ENCODE data around the gene EARS2. TPM values are rescaled to one million over a fixed set of nuclear protein-coding genes. Genes with fewer than 3 reads are reported as not detected.

Gene EARS2
- polyA plus RNA-seq, 1 of the 3 experiments (the other 2 are of a cell fraction): 23.2 TPM

- Histone ChIP-seq H3K36me3 (replicated peaks in 1 of 2; ENCODE audit: control insufficient read depth in 1 of 2, insufficient read depth in 2 of 2, low read length in 1 of 2) (peaks cover 29 to 43% of the 10 kb centered on the region in 2 experiments), H4K20me1 (ENCODE audit: insufficient read depth) (no peaks in the 10 kb centered on the region), H3F3A (replicated peaks; ENCODE audit: insufficient read depth) (peaks cover 17% of the 10 kb centered on the region), H3K9me2 (no peaks in the 10 kb centered on the region), H3K9ac (no peak overlapping the region), H2AFZ (ENCODE audit: low read depth) (no peak overlapping the region), H3K27ac (ENCODE audit: low read depth in 2 of 2, low read length in 1 of 2) (no peak overlapping the region), H3K4me3 (ENCODE audit: low read depth in 2 of 2, low read length in 1 of 2) (no peak overlapping the region), H3K4me1 (ENCODE audit: control insufficient read depth in 1 of 2, insufficient read depth in 2 of 2, low read depth in 1 of 2, low read length in 1 of 2) (no peaks in the 10 kb centered on the region), H3K79me2 (ENCODE audit: insufficient read depth) (no peaks in the 10 kb centered on the region), H3K4me2 (no peak overlapping the region), H3K9me3 (no peaks in the 10 kb centered on the region), H3K27me3 (ENCODE audit: insufficient read depth) (no peaks in the 10 kb centered on the region)
- 97% methylated on average over 3 of the region's 3 CpGs for WGBS (ENCODE audit: low lambda C conversion rate)
- no peak for DNase-seq
- ChIA-PET POLR2A (interaction anchor here (1.1 kb wide), 1 partner anchor 18 kb away, joined by 3 read pairs; the partner anchor contains the start of genes EARS2 and UBFD1), CTCF (interaction anchor here (0.9 to 3.5 kb wide), 2 partner anchors 18 to 21 kb away, joined by 6 to 10 read pairs; partner anchors contain the start of genes NDUFAB1 and UBFD1)
- TF ChIP-seq NRF1 (IDR thresholded peaks at IDR 0.05; ENCODE audit: low read depth, low read length): no peak
- no peak for TF ChIP-seq EZH2phosphoT487 (IDR thresholded peaks at IDR 0.05; ENCODE audit: borderline replicate concordance, low read depth)
- no peak for TF ChIP-seq RXRA (IDR thresholded peaks at IDR 0.05; ENCODE audit: borderline replicate concordance, low read depth)
- TF ChIP-seq GABPA (IDR thresholded peaks at IDR 0.05; ENCODE audit: low read depth): no peak
- no peak for TF ChIP-seq TAF1 (IDR thresholded peaks at IDR 0.05; ENCODE audit: borderline replicate concordance, low read depth, low read length)
- TF ChIP-seq EP300 (IDR thresholded peaks at IDR 0.05; ENCODE audit: borderline replicate concordance in 1 of 2, low read depth in 1 of 2, low read length in 1 of 2): no peak
- no peak for TF ChIP-seq MEF2A (IDR thresholded peaks at IDR 0.05; ENCODE audit: borderline replicate concordance, low read depth)
- TF ChIP-seq CTCF (IDR thresholded peaks at IDR 0.05): no peak
Observed at GRCh38 chr16:23575834-23576233, 18.7 kb upstream of the EARS2 start.

GRCh38 chr16:23573817-23574216 is 16.7 kb upstream of the EARS2 start:
- Histone ChIP-seq H3F3A (replicated peaks; ENCODE audit: insufficient read depth) (peaks cover 17% of the 10 kb centered on the region), H3K9ac (no peak overlapping the region)

More at GRCh38 chr16:23573817-23574216, 16.7 kb upstream of the EARS2 start:
- TF ChIP-seq YY1 (IDR thresholded peaks at IDR 0.05; ENCODE audit: low read depth) (no peak), GABPA (IDR thresholded peaks at IDR 0.05; ENCODE audit: low read depth) (no peak), TCF12 (IDR thresholded peaks at IDR 0.05) (no peak), USF1 (IDR thresholded peaks at IDR 0.05; ENCODE audit: borderline replicate concordance, low read depth) (no peak), RAD21 (IDR thresholded peaks at IDR 0.05; ENCODE audit: low read length) (no peak), EZH2phosphoT487 (IDR thresholded peaks at IDR 0.05; ENCODE audit: borderline replicate concordance, low read depth) (no peak), SIN3A (IDR thresholded peaks at IDR 0.05; ENCODE audit: borderline replicate concordance, low read depth, low read length) (no peak), NFIC (IDR thresholded peaks at IDR 0.05; ENCODE audit: borderline replicate concordance) (no peak), CTCF (IDR thresholded peaks at IDR 0.05) (no peak), NRF1 (IDR thresholded peaks at IDR 0.05; ENCODE audit: low read depth, low read length) (no peak), ZBTB33 (IDR thresholded peaks at IDR 0.05; ENCODE audit: borderline replicate concordance, low read depth) (no peak), POLR2AphosphoS5 (IDR thresholded peaks at IDR 0.05; ENCODE audit: low read depth, low read length) (no peak), MAX (IDR thresholded peaks at IDR 0.05; ENCODE audit: low read depth) (no peak), RCOR1 (IDR thresholded peaks at IDR 0.05; ENCODE audit: low read length) (no peak), TAF1 (IDR thresholded peaks at IDR 0.05; ENCODE audit: borderline replicate concordance, low read depth, low read length) (no peak), CHD2 (IDR thresholded peaks at IDR 0.05; ENCODE audit: low read length, partially characterized antibody) (no peak), RFX5 (IDR thresholded peaks at IDR 0.05; ENCODE audit: low read length) (no peak)
- Histone ChIP-seq H2AFZ (ENCODE audit: low read depth) (no peak overlapping the region), H3K27me3 (ENCODE audit: insufficient read depth) (no peaks in the 10 kb centered on the region), H3K36me3 (replicated peaks in 1 of 2; ENCODE audit: control insufficient read depth in 1 of 2, insufficient read depth in 2 of 2, low read length in 1 of 2) (peaks cover 29 to 46% of the 10 kb centered on the region in 2 experiments), H3K9me3 (no peaks in the 10 kb centered on the region), H3K27ac (ENCODE audit: low read depth in 2 of 2, low read length in 1 of 2) (no peak overlapping the region), H4K20me1 (ENCODE audit: insufficient read depth) (no peaks in the 10 kb centered on the region; the same call in 1 of the 2 replicates), H3K9me2 (no peaks in the 10 kb centered on the region), H3K4me3 (ENCODE audit: low read depth in 2 of 2, low read length in 1 of 2) (no peak overlapping the region), H3K4me2 (no peak overlapping the region), H3K4me1 (ENCODE audit: control insufficient read depth in 1 of 2, insufficient read depth in 2 of 2, low read depth in 1 of 2, low read length in 1 of 2) (no peaks in the 10 kb centered on the region), H3K79me2 (ENCODE audit: insufficient read depth) (no peaks in the 10 kb centered on the region)
- CTCF ChIA-PET: interaction anchor here (2.4 kb wide), 1 partner anchor 23 kb away, joined by 7 read pairs; the partner anchor contains the start of gene NDUFAB1
- POLR2A ChIA-PET: no interaction called here
- no peak for DNase-seq
- WGBS (ENCODE audit: low lambda C conversion rate): 82% methylated on average over 5 of the region's 5 CpGs

All from SK-N-SH (cell line).